AG10803 (cell line): ENCODE data around the gene PLXDC2.

Experiments
- DNase-seq: peaks from one replicate; pipeline ENCODE4 v3.0.0; 2010; ENCODE audit warnings: low read depth
- H3K4me3 ChIP-seq: 2 replicates; pipeline ENCODE4 v1.5.1; 2011; ENCODE audit warnings: mild to moderate bottlenecking, low read length, control low read depth
- TF ChIP-seq, protein P1 (sequence below): conservative IDR thresholded peaks from 2 replicates; pipeline ENCODE4 v1.5.1; 2011; ENCODE audit warnings: mild to moderate bottlenecking, low read length, control low read depth, inconsistent platforms

The PLXDC2 gene

DNA sequence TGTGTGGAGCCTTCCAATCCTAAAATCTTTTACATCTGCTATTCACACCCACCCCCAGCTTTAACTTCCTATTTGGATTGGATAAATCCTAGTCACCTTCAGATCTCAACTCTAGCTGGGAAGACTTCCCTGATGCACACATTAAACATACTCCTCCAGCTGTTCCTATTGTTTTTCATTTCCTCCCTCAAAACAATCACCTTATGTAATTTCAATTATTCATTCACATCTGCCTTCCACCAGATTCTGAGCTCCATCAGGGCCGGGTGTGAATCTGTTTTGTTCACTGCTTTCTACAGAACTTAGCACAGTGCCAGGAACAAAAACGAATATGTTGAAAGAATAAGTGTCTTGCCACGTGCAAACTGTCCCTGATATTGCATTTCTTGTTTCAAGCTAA, 497.4 kb downstream of the PLXDC2 start:
- TF ChIP-seq, protein P1, sequence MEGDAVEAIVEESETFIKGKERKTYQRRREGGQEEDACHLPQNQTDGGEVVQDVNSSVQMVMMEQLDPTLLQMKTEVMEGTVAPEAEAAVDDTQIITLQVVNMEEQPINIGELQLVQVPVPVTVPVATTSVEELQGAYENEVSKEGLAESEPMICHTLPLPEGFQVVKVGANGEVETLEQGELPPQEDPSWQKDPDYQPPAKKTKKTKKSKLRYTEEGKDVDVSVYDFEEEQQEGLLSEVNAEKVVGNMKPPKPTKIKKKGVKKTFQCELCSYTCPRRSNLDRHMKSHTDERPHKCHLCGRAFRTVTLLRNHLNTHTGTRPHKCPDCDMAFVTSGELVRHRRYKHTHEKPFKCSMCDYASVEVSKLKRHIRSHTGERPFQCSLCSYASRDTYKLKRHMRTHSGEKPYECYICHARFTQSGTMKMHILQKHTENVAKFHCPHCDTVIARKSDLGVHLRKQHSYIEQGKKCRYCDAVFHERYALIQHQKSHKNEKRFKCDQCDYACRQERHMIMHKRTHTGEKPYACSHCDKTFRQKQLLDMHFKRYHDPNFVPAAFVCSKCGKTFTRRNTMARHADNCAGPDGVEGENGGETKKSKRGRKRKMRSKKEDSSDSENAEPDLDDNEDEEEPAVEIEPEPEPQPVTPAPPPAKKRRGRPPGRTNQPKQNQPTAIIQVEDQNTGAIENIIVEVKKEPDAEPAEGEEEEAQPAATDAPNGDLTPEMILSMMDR = no peak
- DNase-seq = no peak

GRCh38 chr10:20314431-20314830, 498.2 kb downstream of the PLXDC2 start:
- no peak for DNase-seq
- no peak overlapping the region for H3K4me3 ChIP-seq
- TF ChIP-seq, protein P1 = no peak

More for the DNA sequence above, 497.4 kb downstream of the PLXDC2 start:
- no peak overlapping the region for H3K4me3 ChIP-seq

DNA sequence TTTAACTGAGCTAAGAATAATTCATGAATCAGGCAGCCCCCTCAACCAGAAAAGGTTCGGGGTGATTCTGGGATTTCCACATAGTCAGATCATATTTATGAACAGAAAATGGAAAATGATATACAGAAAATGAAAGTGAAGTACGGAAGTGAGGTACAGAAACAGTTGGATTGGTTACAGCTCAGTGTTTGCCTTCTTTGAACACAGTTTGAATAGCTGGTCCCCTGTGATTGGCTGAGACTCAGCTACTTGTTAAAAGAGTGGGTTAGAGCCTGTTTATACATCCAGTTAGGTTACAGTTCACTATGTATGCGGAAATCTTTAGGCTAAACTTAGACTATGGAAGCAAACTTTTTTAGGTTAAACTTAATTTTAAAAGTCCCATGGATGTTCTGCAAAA, 511.7 kb downstream of the PLXDC2 start:
- DNase-seq = no peak
- H3K4me3 ChIP-seq = no peak overlapping the region
- TF ChIP-seq, protein P1 = no peak

DNA sequence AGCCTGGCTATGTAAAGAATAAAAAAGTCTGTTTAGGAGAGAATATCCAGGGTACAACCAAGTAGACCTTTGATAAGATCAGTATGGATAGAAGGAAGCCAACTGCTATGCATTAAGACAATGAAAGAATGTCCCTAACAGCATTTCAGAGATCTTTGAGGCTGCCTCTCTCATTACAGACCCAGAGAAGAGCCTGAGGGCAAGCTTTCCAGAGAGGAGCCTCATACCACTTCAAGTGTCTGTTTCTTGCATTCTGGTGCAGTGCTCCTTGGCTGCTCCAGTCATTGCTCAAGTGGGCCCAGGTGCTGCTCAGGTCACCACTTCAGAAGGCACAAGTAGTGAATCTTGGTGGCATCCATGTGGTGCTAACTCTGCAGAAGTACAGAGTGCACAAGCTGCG, 514.0 kb downstream of the PLXDC2 start:
- no peak for DNase-seq

GRCh38 chr10:20334559-20334958, 518.3 kb downstream of the PLXDC2 start:
- no peak for DNase-seq
- TF ChIP-seq, protein P1 = no peak

More for the DNA sequence above, 514.0 kb downstream of the PLXDC2 start:
- no peak overlapping the region for H3K4me3 ChIP-seq
- TF ChIP-seq, protein P1 = no peak

More at GRCh38 chr10:20334559-20334958, 518.3 kb downstream of the PLXDC2 start:
- no peak overlapping the region for H3K4me3 ChIP-seq
